Prostate gland (tissue), 2 donors: ENCODE results near the gene DCLK2. TPM values are rescaled to one million over a fixed set of nuclear protein-coding genes. Genes with fewer than 3 reads are reported as not detected.

ENCODE experiments used
- DNase-seq: peaks from one replicate; pipeline ENCODE4 v3.0.0-alpha.2; 2019; ENCODE audit warnings: low spot score
- H3K27ac ChIP-seq, 2 donors: fragments of 200-600 bp; sonication (generic); 2 replicates each; pipeline ENCODE4 v1.5.1; 2017 to 2019
- H3K27me3 ChIP-seq: fragments of 200-600 bp; sonication (generic); replicated peaks from 2 replicates; pipeline ENCODE4 v1.5.1; 2019; ENCODE audit not compliant: insufficient read depth
- H3K36me3 ChIP-seq, 2 donors: fragments of 200-600 bp; sonication (generic); 1 replicate in 1 of 2; 2 replicates in 1 of 2; pipeline versions ENCODE4 v1.5.1 to v1.8.1; 2017 to 2019
- H3K4me1 ChIP-seq: fragments of 200-600 bp; sonication (generic); replicated peaks from 2 replicates; pipeline ENCODE4 v1.5.1; 2019
- H3K4me3 ChIP-seq, 2 donors: fragments of 200-600 bp; sonication (generic); 2 replicates each; pipeline ENCODE4 v1.5.1; 2017 to 2019
- H3K9me3 ChIP-seq: fragments of 200-600 bp; sonication (generic); 2 replicates; pipeline ENCODE4 v1.5.1; 2017
- POLR2A ChIP-seq: fragments of 450-650 bp; IDR thresholded peaks from one replicate; pipeline ENCODE4 v1.6.1; 2016; ENCODE audit warnings: antibody characterized with exemption, mild to moderate bottlenecking
- POLR2AphosphoS5 ChIP-seq: sonication (generic); formaldehyde crosslinking; IDR thresholded peaks from one replicate; pipeline ENCODE4 v1.6.1; 2017; ENCODE audit warnings: antibody characterized with exemption
- WGBS: methylation state at CpG from one replicate; pipeline ENCODE4 v1.1.5; 2018; 5-methylcytosine and 5-hydroxymethylcytosine counted together
- intact Hi-C: fragments of 100-400 bp; cut with DNase I; formaldehyde crosslinking; loops from one replicate; pipeline ENCODE4 v1.14.2; 2022
- total RNA-seq, 2 donors: library from RNA; depleted of rRNA; stranded (reverse); fragments of >200 nt; gene quantifications; one replicate each; pipeline ENCODE4 v1.1.0, GENCODE V29; 2016
- TF ChIP-seq, protein P1 (sequence below), 4 experiments: fragments of 200-600 bp in 2 of 4; fragments of 450-650 bp in 2 of 4; sonication (generic) in 2 of 4; IDR thresholded peaks; 1 replicate in 3 of 4; 2 replicates in 1 of 4; pipeline ENCODE4 v1.5.1; 2016 to 2019; ENCODE audit warnings: antibody characterized with exemption in 4 of 4, mild to moderate bottlenecking in 2 of 4, moderate library complexity in 2 of 4

The DCLK2 gene
- total RNA-seq, 2 donors from 2014 or later = 3.3 to 18.6 TPM

DNA sequence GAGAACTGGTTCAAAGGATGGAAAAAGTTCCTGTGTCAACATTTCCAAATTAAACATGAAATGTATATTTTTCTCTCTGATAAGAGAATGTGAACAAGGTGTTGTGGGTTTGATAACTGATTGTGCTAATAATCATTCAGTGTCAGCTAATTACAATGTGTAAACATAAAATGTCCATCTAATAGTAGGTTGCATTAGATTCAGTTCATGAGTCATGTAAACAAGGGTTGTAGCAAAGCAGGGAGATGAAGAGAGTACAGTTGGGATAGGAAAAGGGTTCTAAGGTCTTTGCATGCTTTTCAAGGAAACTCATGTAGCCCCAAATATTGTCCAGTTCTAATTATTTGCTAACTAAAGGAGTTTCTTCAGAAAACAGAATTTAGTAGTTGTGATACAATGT, 55.4 kb downstream of the DCLK2 start:
- Histone ChIP-seq H3K9me3 (no peaks in the 10 kb centered on the region), H3K4me3 (no peak overlapping the region), H3K27me3 (no peaks in the 10 kb centered on the region), H3K4me1 (no peaks in the 10 kb centered on the region), H3K27ac (no peak overlapping the region), H3K36me3 (no peaks in the 10 kb centered on the region)
- no peak for DNase-seq
- TF ChIP-seq POLR2A = no peak
- TF ChIP-seq, protein P1, sequence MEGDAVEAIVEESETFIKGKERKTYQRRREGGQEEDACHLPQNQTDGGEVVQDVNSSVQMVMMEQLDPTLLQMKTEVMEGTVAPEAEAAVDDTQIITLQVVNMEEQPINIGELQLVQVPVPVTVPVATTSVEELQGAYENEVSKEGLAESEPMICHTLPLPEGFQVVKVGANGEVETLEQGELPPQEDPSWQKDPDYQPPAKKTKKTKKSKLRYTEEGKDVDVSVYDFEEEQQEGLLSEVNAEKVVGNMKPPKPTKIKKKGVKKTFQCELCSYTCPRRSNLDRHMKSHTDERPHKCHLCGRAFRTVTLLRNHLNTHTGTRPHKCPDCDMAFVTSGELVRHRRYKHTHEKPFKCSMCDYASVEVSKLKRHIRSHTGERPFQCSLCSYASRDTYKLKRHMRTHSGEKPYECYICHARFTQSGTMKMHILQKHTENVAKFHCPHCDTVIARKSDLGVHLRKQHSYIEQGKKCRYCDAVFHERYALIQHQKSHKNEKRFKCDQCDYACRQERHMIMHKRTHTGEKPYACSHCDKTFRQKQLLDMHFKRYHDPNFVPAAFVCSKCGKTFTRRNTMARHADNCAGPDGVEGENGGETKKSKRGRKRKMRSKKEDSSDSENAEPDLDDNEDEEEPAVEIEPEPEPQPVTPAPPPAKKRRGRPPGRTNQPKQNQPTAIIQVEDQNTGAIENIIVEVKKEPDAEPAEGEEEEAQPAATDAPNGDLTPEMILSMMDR (IDR thresholded peaks at IDR 0.05) = no peak
- no peak for TF ChIP-seq POLR2AphosphoS5
- intact Hi-C loops = loop anchor here (10.0 kb wide), 2 partner anchors 59 to 81 kb away; partner anchors contain the start of gene DCLK2

DNA sequence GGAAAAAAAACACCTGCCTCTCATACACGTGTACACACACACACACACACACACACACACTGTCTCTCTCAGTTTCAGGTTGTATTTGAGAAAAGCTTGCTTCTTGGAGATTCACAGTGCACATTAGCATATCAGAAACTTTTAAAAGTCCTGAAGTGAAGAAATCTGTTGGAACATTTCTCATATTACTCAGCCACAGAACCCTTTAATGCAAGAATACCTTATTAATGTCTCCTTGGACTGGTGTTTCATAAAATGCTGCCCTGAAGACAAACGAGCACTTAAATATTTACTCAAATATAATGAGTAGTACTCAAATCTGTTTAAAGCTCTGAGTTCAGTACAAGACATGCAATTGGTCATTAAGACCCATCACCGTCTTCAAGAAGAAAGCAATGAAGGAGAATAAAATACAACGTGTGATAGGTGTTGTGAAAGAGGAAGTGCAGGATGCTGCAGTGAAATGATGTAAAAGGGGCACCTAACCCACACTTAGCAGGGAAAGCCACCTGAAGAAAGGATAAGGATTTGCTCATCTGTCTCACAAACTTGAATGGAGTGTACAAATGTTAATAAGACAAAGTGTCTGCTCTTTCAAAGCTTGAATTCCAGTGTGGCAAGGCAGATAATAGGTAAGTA, 57.0 kb downstream of the DCLK2 start:
- Histone ChIP-seq H3K27me3 (no peaks in the 10 kb centered on the region), H3K4me3 (no peak overlapping the region), H3K27ac (no peak overlapping the region), H3K9me3 (no peaks in the 10 kb centered on the region), H3K4me1 (no peaks in the 10 kb centered on the region), H3K36me3 (no peaks in the 10 kb centered on the region)
- TF ChIP-seq, protein P1 (IDR thresholded peaks at IDR 0.05) = no peak
- TF ChIP-seq POLR2AphosphoS5 (no peak), POLR2A (no peak)
- 24% methylated on average over 4 of the region's 4 CpGs for WGBS
- no peak for DNase-seq
- intact Hi-C loops = loop anchor here (10.0 kb wide), 2 partner anchors 60 to 80 kb away; partner anchors contain the start of gene DCLK2

DNA sequence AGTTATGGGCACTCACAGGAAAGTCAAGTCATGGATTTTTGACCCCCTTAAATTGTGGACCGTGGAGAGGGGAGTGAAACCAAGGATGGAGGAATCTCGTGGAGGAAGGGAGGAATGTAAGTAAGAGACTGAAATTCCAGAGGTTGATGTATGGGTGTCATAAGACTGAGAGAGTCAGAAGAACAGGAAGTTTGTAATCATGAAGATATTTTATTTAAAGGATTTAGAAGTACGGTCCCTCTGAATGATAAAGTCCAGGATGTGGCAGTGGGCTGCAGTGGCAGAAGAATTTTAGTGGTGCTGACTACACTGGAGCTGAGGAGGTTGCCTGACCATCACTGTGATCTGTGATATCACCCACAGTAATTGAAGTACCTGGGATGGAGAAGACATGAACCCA, 57.8 kb downstream of the DCLK2 start:
- Histone ChIP-seq H3K36me3 (no peaks in the 10 kb centered on the region), H3K9me3 (no peaks in the 10 kb centered on the region), H3K27me3 (no peaks in the 10 kb centered on the region), H3K4me1 (no peaks in the 10 kb centered on the region), H3K27ac (no peak overlapping the region), H3K4me3 (no peak overlapping the region)
- TF ChIP-seq POLR2AphosphoS5 (no peak), POLR2A (no peak)
- TF ChIP-seq, protein P1 (IDR thresholded peaks at IDR 0.05) = no peak
- intact Hi-C loops = loop anchor here (10.0 kb wide), 2 partner anchors 61 to 79 kb away; partner anchors contain the start of gene DCLK2
- DNase-seq = no peak
- 82% methylated on average over 3 of the region's 3 CpGs for WGBS

DNA sequence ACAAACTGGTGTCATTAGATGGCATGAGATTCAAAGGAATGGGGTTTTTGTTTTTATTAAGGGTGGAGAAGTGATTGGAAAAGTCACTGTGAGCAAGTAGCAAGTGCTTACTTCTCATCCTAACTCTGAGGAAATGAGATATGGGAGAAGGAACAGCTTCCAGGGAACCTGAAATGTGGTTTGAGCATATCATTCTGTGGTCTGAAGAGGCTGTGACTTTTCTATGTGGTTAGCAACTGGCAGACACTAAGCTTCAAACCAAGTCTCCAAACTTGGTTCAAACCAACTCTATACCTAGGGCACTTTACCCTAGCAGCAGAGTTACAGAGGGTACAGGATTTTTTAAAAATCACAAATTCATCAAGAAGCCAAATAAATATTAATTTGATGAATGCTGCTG, 58.2 kb downstream of the DCLK2 start:
- TF ChIP-seq POLR2A (no peak), POLR2AphosphoS5 (no peak)
- TF ChIP-seq, protein P1 (IDR thresholded peaks at IDR 0.05) = no peak
- DNase-seq = no peak
- intact Hi-C loops = loop anchor here (10.0 kb wide), 2 partner anchors 62 to 78 kb away; partner anchors contain the start of gene DCLK2

DNA sequence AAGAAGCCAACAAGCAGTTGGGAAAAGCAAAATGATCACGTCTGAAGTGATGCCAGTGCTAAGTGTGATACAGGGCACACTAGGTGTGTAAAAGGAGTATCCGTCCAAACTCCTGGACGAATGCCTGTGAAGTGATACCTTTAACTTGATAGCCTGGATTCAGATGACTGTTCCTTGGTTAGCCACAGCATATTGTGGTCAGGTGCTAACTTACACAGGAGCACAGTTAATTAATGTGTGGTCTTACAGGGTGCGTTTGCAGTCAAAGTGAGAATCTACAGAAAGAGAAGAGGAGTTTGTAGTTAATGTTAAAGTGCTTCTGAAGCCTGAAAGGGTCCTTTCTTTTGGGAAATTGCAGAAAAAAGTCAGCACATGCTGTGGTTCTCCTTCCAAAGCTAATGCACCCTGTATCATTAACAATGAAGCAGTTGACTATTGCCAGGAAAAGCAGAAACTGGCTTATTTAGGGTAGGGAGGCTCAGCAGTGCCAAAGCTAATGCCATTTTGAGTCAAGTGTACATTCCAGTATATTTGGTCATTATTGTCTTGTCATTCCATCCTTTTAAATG, 61.1 kb downstream of the DCLK2 start:
- H3K27ac ChIP-seq = no peak overlapping the region
- no peak overlapping the region for H3K4me3 ChIP-seq
- no peaks in the 10 kb centered on the region for H3K27me3 ChIP-seq
- no peaks in the 10 kb centered on the region for H3K36me3 ChIP-seq
- no peaks in the 10 kb centered on the region for H3K9me3 ChIP-seq
- intact Hi-C loops = loop anchor here (10.0 kb wide), 2 partner anchors 65 to 75 kb away; partner anchors contain the start of gene DCLK2
- DNase-seq = no peak
- no peaks in the 10 kb centered on the region for H3K4me1 ChIP-seq
- TF ChIP-seq POLR2AphosphoS5 = no peak
- TF ChIP-seq, protein P1 (IDR thresholded peaks at IDR 0.05) = no peak
- no peak for TF ChIP-seq POLR2A
- 83% methylated on average over 4 of the region's 4 CpGs for WGBS

More for the DNA sequence above, 58.2 kb downstream of the DCLK2 start:
- Histone ChIP-seq H3K27ac (no peak overlapping the region), H3K27me3 (no peaks in the 10 kb centered on the region), H3K36me3 (no peaks in the 10 kb centered on the region), H3K4me1 (no peaks in the 10 kb centered on the region), H3K4me3 (no peak overlapping the region), H3K9me3 (no peaks in the 10 kb centered on the region)
